IMR-90 (cell line): ENCODE data around the gene NDUFB2. TPM values are rescaled to one million over a fixed set of nuclear protein-coding genes. Genes with fewer than 3 reads are reported as not detected.

Source experiments
- ATAC-seq: fragments of 200-7000 bp; cut with Tn5 transposase; 2 replicates; pipeline ENCODE4 v1.9.1; 2020; ENCODE audit warnings: low read depth, mild to moderate bottlenecking, moderate library complexity
- BruUV-seq: library from RNA; stranded (reverse); fragments of 400-500 nt; replicated peaks from 2 replicates; lab custom pipeline; 2021; lab: Mats Ljungman, UMichigan
- CTCF ChIA-PET: fragments of 300-600 bp; formaldehyde crosslinking; extraction: SDS; loops from one replicate; lab custom pipeline; 2021; ENCODE audit warnings: antibody characterized with exemption; lab: Yijun Ruan, JAX
- POLR2A ChIA-PET: fragments of 300-600 bp; sonication (Branson Sonifier 250); formaldehyde crosslinking; loops from one replicate; lab custom pipeline; 2022; ENCODE audit warnings: antibody characterized with exemption; ENCODE audit not compliant: unreplicated experiment; lab: Charles Lee
- DNase-seq: peaks from one replicate; pipeline ENCODE4 v3.0.0; 2013
- H2AFZ ChIP-seq: replicated peaks from 2 replicates; pipeline ENCODE3; 2013; ENCODE audit warnings: low read length, mild to moderate bottlenecking; ENCODE audit not compliant: poor library complexity
- H2AK5ac ChIP-seq: 2 replicates; pipeline ENCODE4 v1.6.1; 2013; ENCODE audit warnings: low read depth, low read length, inconsistent platforms
- H2AK9ac ChIP-seq: replicated peaks from 2 replicates; pipeline ENCODE3; 2013; ENCODE audit warnings: mild to moderate bottlenecking, low read depth, low read length, moderate library complexity; ENCODE audit not compliant: poor library complexity
- H2BK120ac ChIP-seq: 2 replicates; pipeline ENCODE4 v1.6.1; 2013; ENCODE audit warnings: low read depth, low read length, inconsistent platforms
- H2BK15ac ChIP-seq: 3 replicates; pipeline ENCODE4 v1.6.1; 2013; ENCODE audit warnings: low read depth, low read length, inconsistent platforms
- H2BK20ac ChIP-seq: 2 replicates; pipeline ENCODE4 v1.6.1; 2013; ENCODE audit warnings: low read depth, mild to moderate bottlenecking, inconsistent platforms, low read length, moderate library complexity
- H2BK5ac ChIP-seq: 2 replicates; pipeline ENCODE4 v1.6.1; 2013; ENCODE audit warnings: mild to moderate bottlenecking, low read depth, low read length, inconsistent platforms; ENCODE audit not compliant: poor library complexity, severe bottlenecking
- H3K14ac ChIP-seq: replicated peaks from 2 replicates; pipeline ENCODE4 v1.6.1; 2013; ENCODE audit warnings: low read depth, low read length, inconsistent platforms
- H3K18ac ChIP-seq: 2 replicates; pipeline ENCODE4 v1.6.1; 2013; ENCODE audit warnings: low read depth, low read length, control low read depth
- H3K23ac ChIP-seq: 2 replicates; pipeline ENCODE4 v1.6.1; 2013; ENCODE audit warnings: low read depth, low read length, inconsistent platforms
- H3K27ac ChIP-seq: 2 replicates; pipeline ENCODE4 v1.5.1; 2013; ENCODE audit warnings: mild to moderate bottlenecking, control low read depth, low read length; ENCODE audit not compliant: insufficient read depth
- H3K27me3 ChIP-seq: 2 replicates; pipeline ENCODE4 v1.6.1; 2013; ENCODE audit warnings: low read length; ENCODE audit not compliant: control insufficient read depth, insufficient read depth
- H3K36me3 ChIP-seq: 2 replicates; pipeline ENCODE4 v1.6.1; 2013; ENCODE audit warnings: low read length, mixed read lengths; ENCODE audit not compliant: control insufficient read depth, insufficient read depth
- H3K4ac ChIP-seq: 2 replicates; pipeline ENCODE4 v1.6.1; 2013; ENCODE audit warnings: low read depth, low read length, inconsistent platforms
- H3K4me1 ChIP-seq: 2 replicates; pipeline ENCODE4 v1.6.1; 2013; ENCODE audit warnings: low read length, mixed read lengths; ENCODE audit not compliant: control insufficient read depth, insufficient read depth
- H3K4me2 ChIP-seq: 2 replicates; pipeline ENCODE4 v1.6.1; 2013; ENCODE audit warnings: low read depth, mild to moderate bottlenecking, control low read depth, low read length, moderate library complexity
- H3K4me3 ChIP-seq: 2 replicates; pipeline ENCODE4 v1.5.1; 2013; ENCODE audit warnings: low read depth, mild to moderate bottlenecking, control low read depth, low read length, moderate library complexity; ENCODE audit not compliant: insufficient read depth
- H3K56ac ChIP-seq: 2 replicates; pipeline ENCODE4 v1.6.1; 2013; ENCODE audit warnings: low read length, inconsistent platforms; ENCODE audit not compliant: insufficient read depth; ENCODE audit errors: extremely low read depth
- H3K79me1 ChIP-seq, 2 experiments: 2 replicates each; pipeline ENCODE4 v1.6.1; 2013; ENCODE audit warnings: low read length in 2 of 2, inconsistent platforms in 1 of 2, low read depth in 1 of 2
- H3K9ac ChIP-seq: 2 replicates; pipeline ENCODE4 v1.6.1; 2013; ENCODE audit warnings: low read depth, low read length, control low read depth
- H3K9me1 ChIP-seq: 2 replicates; pipeline ENCODE4 v1.6.1; 2013; ENCODE audit warnings: low read length, inconsistent platforms; ENCODE audit not compliant: insufficient read depth
- H3K9me3 ChIP-seq: 2 replicates; pipeline ENCODE4 v1.6.1; 2013; ENCODE audit warnings: low read length; ENCODE audit not compliant: control insufficient read depth, insufficient read depth
- H4K20me1 ChIP-seq: 2 replicates; pipeline ENCODE4 v1.6.1; 2013; ENCODE audit warnings: low read length, inconsistent platforms; ENCODE audit not compliant: insufficient read depth
- H4K5ac ChIP-seq: 2 replicates; pipeline ENCODE4 v1.6.1; 2013; ENCODE audit warnings: mild to moderate bottlenecking, low read depth, low read length, control low read depth
- H4K8ac ChIP-seq, 2 experiments: 2 replicates each; pipeline ENCODE4 v1.6.1; 2013; ENCODE audit warnings: low read depth in 2 of 2, low read length in 2 of 2, control low read depth in 1 of 2, inconsistent platforms in 1 of 2
- H4K91ac ChIP-seq: 2 replicates; pipeline ENCODE4 v1.6.1; 2013; ENCODE audit warnings: low read depth, low read length, inconsistent platforms; ENCODE audit not compliant: insufficient read depth
- CEBPB ChIP-seq: IDR thresholded peaks from 2 replicates; pipeline ENCODE4 v1.6.1; 2012; ENCODE audit warnings: low read depth, low read length, improper control_type of control experiment
- MAZ ChIP-seq: IDR thresholded peaks from 2 replicates; pipeline ENCODE4 v1.6.1; 2012; ENCODE audit warnings: low read depth, mild to moderate bottlenecking, low read length, improper control_type of control experiment, moderate library complexity, borderline replicate concordance
- POLR2A ChIP-seq: IDR thresholded peaks from 2 replicates; pipeline ENCODE4 v1.6.1; 2012; ENCODE audit warnings: mild to moderate bottlenecking, low read depth, low read length
- SMC3 ChIP-seq: fragments of 150-350 bp; IDR thresholded peaks from 2 replicates; pipeline ENCODE4 v1.6.1; 2016; ENCODE audit warnings: low read depth, mild to moderate bottlenecking, antibody characterized with exemption, low read length, moderate library complexity
- WGBS, 2 experiments: methylation state at CpG; one replicate each; pipeline versions ENCODE4 v1.1.5 to v1.1.7; 2013; ENCODE audit warnings: missing lambda C conversion rate in 2 of 2; ENCODE audit not compliant: insufficient read length in 1 of 2; ENCODE audit errors: extremely low coverage in 2 of 2; 5-methylcytosine and 5-hydroxymethylcytosine counted together
- dilution Hi-C: fragments of 300-500 bp; cut with HindIII; formaldehyde crosslinking; loops from one replicate; pipeline ENCODE4 v1.14.3; 2018; ENCODE audit warnings: low sequenced_read_pairs; ENCODE audit not compliant: unreplicated experiment
- in situ Hi-C: fragments of 300-500 bp; cut with MboI; formaldehyde crosslinking; loops from 3 replicates; pipeline ENCODE4 v1.14.3; 2019; ENCODE audit warnings: low sequenced_read_pairs, inconsistent platforms, mixed read lengths
- intact Hi-C: fragments of 100-400 bp; cut with micrococcal nuclease; formaldehyde crosslinking; loops from 2 replicates; pipeline ENCODE4 v1.10.0; 2022
- polyA plus RNA-seq, 3 experiments: library from polyadenylated mRNA; depleted of rRNA; stranded (reverse); fragments of >200 nt; gene quantifications; 2 replicates each; pipeline ENCODE4 v1.2.3, GENCODE V29; 2012; ENCODE audit warnings: low replicate concordance in 1 of 3
- total RNA-seq: library from RNA; depleted of rRNA; stranded (reverse); fragments of >200 nt; gene quantifications from 2 replicates; pipeline ENCODE4 v1.2.3, GENCODE V29; 2012

NDUFB2 gene
- total and polyA plus RNA-seq, 2 of the 4 experiments (the other 2 are of a cell fraction) = 81.7 to 143 TPM

- dilution Hi-C loops = no loop called here
These were observed 49.0 kb downstream of the NDUFB2 start for GRCh38 chr7:140745266-140746058.

More at GRCh38 chr7:140745266-140746058, 49.0 kb downstream of the NDUFB2 start:
- POLR2A ChIA-PET = no interaction called here
- H3K4me2 ChIP-seq = no peak overlapping the region
- CTCF ChIA-PET = no interaction called here
- H3K4me3 ChIP-seq = no peak overlapping the region
- no peak for DNase-seq
- H3K18ac ChIP-seq = no peak overlapping the region
- no peak overlapping the region for H3K56ac ChIP-seq
- H4K91ac ChIP-seq = no peak overlapping the region
- ATAC-seq = no peak
- no TSS peak for BruUV-seq
- H4K20me1 ChIP-seq = no peaks in the 10 kb centered on the region
- H3K14ac ChIP-seq = no peak overlapping the region
- no peak overlapping the region for H4K8ac ChIP-seq
- in situ Hi-C loops = no loop called here
- H3K9me1 ChIP-seq = no peaks in the 10 kb centered on the region
- no peak overlapping the region for H2AK5ac ChIP-seq
- no peaks in the 10 kb centered on the region for H3K27me3 ChIP-seq
- H2AK9ac ChIP-seq = no peak overlapping the region
- no peak overlapping the region for H2BK5ac ChIP-seq
- no peak overlapping the region for H3K27ac ChIP-seq
- no peak overlapping the region for H2BK15ac ChIP-seq
- 74% methylated on average over 2 of the region's 6 CpGs; no CpG with 5 or more reads in 1 of the 2 experiments for WGBS, 2 experiments
- intact Hi-C loops = no loop called here
- no peaks in the 10 kb centered on the region for H3K9me3 ChIP-seq
- no peak overlapping the region for H4K5ac ChIP-seq
- no peak overlapping the region for H2BK20ac ChIP-seq
- no peak overlapping the region for H2BK120ac ChIP-seq
- H3K4ac ChIP-seq = no peak overlapping the region
- H3K9ac ChIP-seq = no peak overlapping the region
- H3K79me1 ChIP-seq = no peaks in the 10 kb centered on the region
- TF ChIP-seq SMC3 (no peak), POLR2A (no peak), MAZ (no peak), CEBPB (no peak)
- no peak overlapping the region for H2AFZ ChIP-seq
- no peaks in the 10 kb centered on the region for H3K4me1 ChIP-seq
- H3K36me3 ChIP-seq = peaks cover 7% of the 10 kb centered on the region
- H3K23ac ChIP-seq = no peak overlapping the region
